B cell (primary cell): ENCODE results near the gene NDUFS6.

ENCODE experiments used
- CTCF ChIP-seq: fragments of 200-600 bp; IDR thresholded peaks from one replicate; pipeline ENCODE4 v1.8.0; 2022; ENCODE audit warnings: antibody characterized with exemption, mild to moderate bottlenecking
- EZH2 ChIP-seq: IDR thresholded peaks from 2 replicates; pipeline ENCODE4 v1.6.1; 2012; ENCODE audit warnings: borderline replicate concordance, low read depth, mild to moderate bottlenecking, moderate library complexity, low read length; ENCODE audit not compliant: insufficient read depth, poor library complexity, severe bottlenecking

GRCh38 chr5:1807451-1808185 is 6.4 kb downstream of the NDUFS6 start:
- TF ChIP-seq CTCF = no peak
- TF ChIP-seq EZH2 = no peak
